K562 (cell line): ENCODE results near the gene HYOU1. TPM values are rescaled to one million over a fixed set of nuclear protein-coding genes. Genes with fewer than 3 reads are reported as not detected.
A peak's percentile ranks its signal among the peaks of the same experiment; 100 is the strongest.

ENCODE experiments used
- CREB5 ChIP-seq: fragments of 250-450 bp; sonication (Bioruptor Pico); IDR thresholded peaks from 2 replicates; pipeline ENCODE4 v1.5.0; 2020; ENCODE audit warnings: mild to moderate bottlenecking
- E2F5 ChIP-seq: sonication (generic); formaldehyde crosslinking; IDR thresholded peaks from 2 replicates; pipeline ENCODE4 v1.8.0; 2022; ENCODE audit warnings: mild to moderate bottlenecking, missing genetic modification reagents
- ELF4 ChIP-seq: fragments of 450-650 bp; formaldehyde crosslinking; IDR thresholded peaks from 2 replicates; pipeline ENCODE4 v1.4.0; 2022; ENCODE audit warnings: missing genetic modification characterization
- ETS2 ChIP-seq: IDR thresholded peaks from 2 replicates; pipeline ENCODE4 v1.6.1; 2016; ENCODE audit warnings: borderline replicate concordance, missing genetic modification characterization, mild to moderate bottlenecking, moderate library complexity, missing compliant biosample characterization; ENCODE audit not compliant: poor library complexity, severe bottlenecking
- FOXA3 ChIP-seq, 2 experiments: fragments of 450-650 bp in 1 of 2; sonication (generic) in 1 of 2; formaldehyde crosslinking; IDR thresholded peaks in 1 of 2; conservative IDR thresholded peaks in 1 of 2; 2 replicates each; pipeline versions ENCODE4 v1.4.0 to v1.8.0; 2020 to 2022; ENCODE audit warnings: mild to moderate bottlenecking in 2 of 2, missing genetic modification reagents in 1 of 2
- FOXJ3 ChIP-seq: sonication (generic); formaldehyde crosslinking; IDR thresholded peaks from 2 replicates; pipeline ENCODE4 v1.4.0; 2020; ENCODE audit warnings: mild to moderate bottlenecking, missing genetic modification reagents
- MCM2 ChIP-seq: fragments of 450-650 bp; IDR thresholded peaks from 2 replicates; pipeline ENCODE4 v1.6.1; 2017; ENCODE audit warnings: low read depth, mild to moderate bottlenecking
- MCM7 ChIP-seq, 2 experiments: fragments of 450-650 bp; IDR thresholded peaks; 2 replicates each; pipeline ENCODE4 v1.6.1; 2016 to 2018
- MTA3 ChIP-seq: fragments of 450-650 bp; formaldehyde crosslinking; IDR thresholded peaks from 2 replicates; pipeline ENCODE4 v1.6.1; 2017; ENCODE audit warnings: mild to moderate bottlenecking, borderline replicate concordance
- NFRKB ChIP-seq: fragments of 450-650 bp; IDR thresholded peaks from 2 replicates; pipeline ENCODE4 v1.6.1; 2016; ENCODE audit warnings: low read depth
- PHF8 ChIP-seq: fragments of 200-600 bp; sonication (generic); IDR thresholded peaks from 2 replicates; pipeline ENCODE4 v1.6.1; 2012; ENCODE audit warnings: mixed run types, mild to moderate bottlenecking, inconsistent platforms, low read length, moderate library complexity, borderline replicate concordance
- SIN3A ChIP-seq, 2 experiments: fragments of 150-350 bp in 1 of 2; IDR thresholded peaks; 2 replicates each; pipeline ENCODE4 v1.6.1; 2011 to 2016; ENCODE audit warnings: borderline replicate concordance in 2 of 2, low read depth in 2 of 2, low read length in 2 of 2, mild to moderate bottlenecking in 2 of 2, moderate library complexity in 2 of 2; ENCODE audit not compliant: control insufficient read depth in 1 of 2
- SLC30A9 ChIP-seq: fragments of 250-450 bp; sonication (Bioruptor Pico); IDR thresholded peaks from 2 replicates; pipeline ENCODE4 v1.8.0; 2022; ENCODE audit warnings: mild to moderate bottlenecking, moderate library complexity
- SMARCA4 ChIP-seq: fragments of 450-650 bp; IDR thresholded peaks from 2 replicates; pipeline ENCODE4 v1.6.1; 2016
- SREBF2 ChIP-seq: sonication (generic); formaldehyde crosslinking; IDR thresholded peaks from 2 replicates; pipeline ENCODE4 v1.4.0; 2020; ENCODE audit warnings: mild to moderate bottlenecking, missing genetic modification reagents
- U2AF2 ChIP-seq: fragments of 200-400 bp; formaldehyde crosslinking; optimal IDR thresholded peaks from 2 replicates; pipeline ENCODE3; 2017; ENCODE audit warnings: low read depth, mild to moderate bottlenecking, low read length
- UBTF ChIP-seq, 2 experiments: IDR thresholded peaks; 2 replicates each; pipeline ENCODE4 v1.6.1; 2012; ENCODE audit warnings: improper control_type of control experiment in 2 of 2, low read depth in 2 of 2, low read length in 2 of 2, borderline replicate concordance in 1 of 2
- ZNF140 ChIP-seq: fragments of 250-450 bp; sonication (Bioruptor Pico); IDR thresholded peaks from 2 replicates; pipeline ENCODE4 v1.8.0; 2021; ENCODE audit warnings: moderate library complexity, mild to moderate bottlenecking, inconsistent platforms
- ZNF408 ChIP-seq: fragments of 250-450 bp; sonication (Bioruptor Pico); IDR thresholded peaks from 2 replicates; pipeline ENCODE4 v1.4.0; 2020; ENCODE audit warnings: low read depth, mild to moderate bottlenecking, moderate library complexity
- ZNF583 ChIP-seq: fragments of 250-450 bp; sonication (Bioruptor Pico); IDR thresholded peaks from 2 replicates; pipeline ENCODE4 v1.4.0; 2020
- ZNF780A ChIP-seq: fragments of 250-450 bp; sonication (Bioruptor Pico); IDR thresholded peaks from 2 replicates; pipeline ENCODE4 v1.5.0; 2021; ENCODE audit warnings: mild to moderate bottlenecking
- ZNF785 ChIP-seq: fragments of 250-450 bp; sonication (Bioruptor Pico); IDR thresholded peaks from 2 replicates; pipeline ENCODE4 v1.4.0; 2020; ENCODE audit warnings: mild to moderate bottlenecking
- ZSCAN32 ChIP-seq: fragments of 450-650 bp; formaldehyde crosslinking; IDR thresholded peaks from 2 replicates; pipeline ENCODE4 v1.4.0; 2020; ENCODE audit warnings: mild to moderate bottlenecking, moderate library complexity
- polyA plus RNA-seq, 8 experiments: library from polyadenylated mRNA; depleted of rRNA in 4 of 8; stranded (reverse) in 5 of 8; unstranded in 3 of 8; fragments of >200 nt; fragmentation: Nextera tagmentation in 2 of 8; fragmentation: Illumina TruSeq in 1 of 8; extraction: Ambion mirVana in 2 of 8; extraction: Trizol in 1 of 8; gene quantifications; 2 replicates each; pipeline versions ENCODE4 v1.2.1 to v1.2.3, GENCODE V29; 2011 to 2014; ENCODE audit warnings: inconsistent platforms in 1 of 8, missing spikeins in 1 of 8
- total RNA-seq, 7 experiments: library from RNA; depleted of rRNA in 6 of 7; stranded (reverse); fragments of >200 nt in 6 of 7; fragmentation: Illumina TruSeq in 2 of 7; extraction: Trizol in 2 of 7; gene quantifications; 2 replicates each; pipeline versions ENCODE4 v1.2.1 to v1.2.3, GENCODE V29; 2011 to 2021; ENCODE audit warnings: low replicate concordance in 1 of 7

HYOU1 gene
- total and polyA plus RNA-seq, 9 of the 15 experiments (the other 6 are each of a cell fraction or from before 2014, with no cell fraction given): 19.5 to 197 (median 128) TPM

- TF ChIP-seq CREB5: no peak
- TF ChIP-seq ELF4 (CRISPR knock-in tag): no peak
- no peak for TF ChIP-seq ETS2 (tag)
- TF ChIP-seq UBTF (IDR thresholded peaks at IDR 0.05; ENCODE audit: borderline replicate concordance in 1 of 2, low read depth in 2 of 2, low read length in 2 of 2): 0 out of 4 replicates have a peak, but pooled peaks of 1 of the 2 experiments have one; percentile 36
- no peak for TF ChIP-seq ZSCAN32 (CRISPR knock-in tag)
- TF ChIP-seq ZNF583 (CRISPR knock-in tag): peak; percentile 57; the same call in 1 of the 2 replicates
- TF ChIP-seq PHF8: peak; percentile 96; the same call in 1 of the 2 replicates
- TF ChIP-seq ZNF785 (CRISPR knock-in tag): no peak
- TF ChIP-seq SREBF2 (CRISPR knock-in tag): peak; percentile 86; the same call in 1 of the 2 replicates
- TF ChIP-seq ZNF780A: no peak
- TF ChIP-seq ZNF140: no peak
- peak; percentile 27 to 83; a peak in 1 of 4 replicates for TF ChIP-seq SIN3A (IDR thresholded peaks at IDR 0.05; ENCODE audit: borderline replicate concordance in 2 of 2, control insufficient read depth in 1 of 2, low read depth in 2 of 2, low read length in 2 of 2)
- no peak for TF ChIP-seq FOXA3 (CRISPR knock-in tag; conservative IDR thresholded peaks at IDR 0.05 in 1 of 2, IDR thresholded peaks at IDR 0.05 in 1 of 2)
- TF ChIP-seq MCM2: no peak
- TF ChIP-seq E2F5: no peak
- TF ChIP-seq SLC30A9 (CRISPR knock-in tag): no peak
- no peak for TF ChIP-seq NFRKB
- TF ChIP-seq MTA3: 0 out of 2 replicates have a peak, but pooled peaks have one; percentile 43
- TF ChIP-seq U2AF2: no peak
- TF ChIP-seq ZNF408 (CRISPR knock-in tag): no peak
- no peak for TF ChIP-seq FOXJ3 (CRISPR knock-in tag)
- no peak for TF ChIP-seq SMARCA4
- no peak for TF ChIP-seq MCM7 (IDR thresholded peaks at IDR 0.05)
These were observed 59.2 kb downstream of the HYOU1 start, which contains the start of gene CENATAC (continued) for GRCh38 chr11:118997627-118998387.
